DND-41 (cell line): ENCODE results near the gene ST6GALNAC6.
"Not testable (repeated sequence)": the region's sequence is repeated elsewhere in the genome, so short reads cannot be mapped to it uniquely, and the experiment has no call there.

Experiments
- ATAC-seq: fragments of 200-7000 bp; cut with Tn5 transposase; 3 replicates; pipeline ENCODE4 v1.9.1; 2021; ENCODE audit warnings: low read depth; ENCODE audit not compliant: insufficient read depth
- DNase-seq: peaks from one replicate; pipeline ENCODE4 v3.0.0-alpha.2; 2020
- H2AFZ ChIP-seq: 2 replicates; pipeline ENCODE4 v1.6.0; 2012; ENCODE audit warnings: low read depth, low read length
- H3K27ac ChIP-seq: 2 replicates; pipeline ENCODE4 v1.5.1; 2012; ENCODE audit warnings: low read length, inconsistent platforms
- H3K27me3 ChIP-seq: fragments of 200-600 bp; sonication (generic); 2 replicates; pipeline ENCODE4 v1.6.0; 2012; ENCODE audit warnings: low read length, mild to moderate bottlenecking, inconsistent platforms; ENCODE audit not compliant: insufficient read depth, poor library complexity
- H3K36me3 ChIP-seq: 2 replicates; pipeline ENCODE4 v1.5.1; 2012; ENCODE audit warnings: low read length, inconsistent platforms; ENCODE audit not compliant: insufficient read depth
- H3K4me1 ChIP-seq: 2 replicates; pipeline ENCODE4 v1.5.1; 2012; ENCODE audit warnings: mild to moderate bottlenecking, low read length; ENCODE audit not compliant: insufficient read depth
- H3K4me2 ChIP-seq: 2 replicates; pipeline ENCODE4 v1.6.0; 2012; ENCODE audit warnings: mild to moderate bottlenecking, moderate library complexity, low read length, inconsistent platforms; ENCODE audit not compliant: insufficient read depth
- H3K4me3 ChIP-seq, 2 experiments: fragments of 200-600 bp in 1 of 2; shearing (Covaris generic) in 1 of 2; 2 replicates each; pipeline ENCODE4 v1.5.1; 2012 to 2016; ENCODE audit warnings: inconsistent platforms in 2 of 2, low read length in 2 of 2, mild to moderate bottlenecking in 2 of 2, low read depth in 1 of 2, moderate library complexity in 1 of 2
- H3K79me2 ChIP-seq: 2 replicates; pipeline ENCODE4 v1.6.0; 2012; ENCODE audit warnings: low read length, inconsistent platforms; ENCODE audit not compliant: insufficient read depth
- H3K9ac ChIP-seq: 2 replicates; pipeline ENCODE4 v1.6.0; 2012; ENCODE audit warnings: low read depth, mild to moderate bottlenecking, inconsistent platforms, low read length, moderate library complexity
- H3K9me3 ChIP-seq: 2 replicates; pipeline ENCODE4 v1.5.1; 2012; ENCODE audit warnings: low read length, moderate library complexity, mild to moderate bottlenecking, inconsistent platforms; ENCODE audit not compliant: insufficient read depth, severe bottlenecking
- H4K20me1 ChIP-seq: 2 replicates; pipeline ENCODE4 v1.6.0; 2012; ENCODE audit warnings: low read length; ENCODE audit not compliant: insufficient read depth
- EZH2 ChIP-seq: IDR thresholded peaks from 3 replicates; pipeline ENCODE4 v1.6.1; 2012; ENCODE audit warnings: borderline replicate concordance, low read depth, mild to moderate bottlenecking, moderate library complexity, low read length, inconsistent platforms; ENCODE audit not compliant: severe bottlenecking
- TF ChIP-seq, protein P1 (sequence below): IDR thresholded peaks from 2 replicates; pipeline ENCODE4 v1.5.1; 2012; ENCODE audit warnings: borderline replicate concordance, low read length, moderate library complexity, mild to moderate bottlenecking; ENCODE audit not compliant: poor library complexity, severe bottlenecking; ENCODE audit errors: extremely low read depth

The ST6GALNAC6 gene

GRCh38 chr9:127847178-127847510 lies 52.3 kb downstream of the ST6GALNAC6 start:
- TF ChIP-seq EZH2, result no peak
- TF ChIP-seq, protein P1, sequence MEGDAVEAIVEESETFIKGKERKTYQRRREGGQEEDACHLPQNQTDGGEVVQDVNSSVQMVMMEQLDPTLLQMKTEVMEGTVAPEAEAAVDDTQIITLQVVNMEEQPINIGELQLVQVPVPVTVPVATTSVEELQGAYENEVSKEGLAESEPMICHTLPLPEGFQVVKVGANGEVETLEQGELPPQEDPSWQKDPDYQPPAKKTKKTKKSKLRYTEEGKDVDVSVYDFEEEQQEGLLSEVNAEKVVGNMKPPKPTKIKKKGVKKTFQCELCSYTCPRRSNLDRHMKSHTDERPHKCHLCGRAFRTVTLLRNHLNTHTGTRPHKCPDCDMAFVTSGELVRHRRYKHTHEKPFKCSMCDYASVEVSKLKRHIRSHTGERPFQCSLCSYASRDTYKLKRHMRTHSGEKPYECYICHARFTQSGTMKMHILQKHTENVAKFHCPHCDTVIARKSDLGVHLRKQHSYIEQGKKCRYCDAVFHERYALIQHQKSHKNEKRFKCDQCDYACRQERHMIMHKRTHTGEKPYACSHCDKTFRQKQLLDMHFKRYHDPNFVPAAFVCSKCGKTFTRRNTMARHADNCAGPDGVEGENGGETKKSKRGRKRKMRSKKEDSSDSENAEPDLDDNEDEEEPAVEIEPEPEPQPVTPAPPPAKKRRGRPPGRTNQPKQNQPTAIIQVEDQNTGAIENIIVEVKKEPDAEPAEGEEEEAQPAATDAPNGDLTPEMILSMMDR, result no peak
- Histone ChIP-seq H3K27me3 (no peaks in the 10 kb centered on the region), H3K4me2 (no peak overlapping the region), H3K79me2 (no peaks in the 10 kb centered on the region), H3K4me1 (no peaks in the 10 kb centered on the region), H3K27ac (no peak overlapping the region), H3K4me3 (no peak overlapping the region), H4K20me1 (no peaks in the 10 kb centered on the region), H3K36me3 (no peaks in the 10 kb centered on the region), H3K9me3 (peaks cover 7% of the 10 kb centered on the region), H3K9ac (no peak overlapping the region), H2AFZ (no peak overlapping the region)
- ATAC-seq (no peak), DNase-seq (no peak)

DNA sequence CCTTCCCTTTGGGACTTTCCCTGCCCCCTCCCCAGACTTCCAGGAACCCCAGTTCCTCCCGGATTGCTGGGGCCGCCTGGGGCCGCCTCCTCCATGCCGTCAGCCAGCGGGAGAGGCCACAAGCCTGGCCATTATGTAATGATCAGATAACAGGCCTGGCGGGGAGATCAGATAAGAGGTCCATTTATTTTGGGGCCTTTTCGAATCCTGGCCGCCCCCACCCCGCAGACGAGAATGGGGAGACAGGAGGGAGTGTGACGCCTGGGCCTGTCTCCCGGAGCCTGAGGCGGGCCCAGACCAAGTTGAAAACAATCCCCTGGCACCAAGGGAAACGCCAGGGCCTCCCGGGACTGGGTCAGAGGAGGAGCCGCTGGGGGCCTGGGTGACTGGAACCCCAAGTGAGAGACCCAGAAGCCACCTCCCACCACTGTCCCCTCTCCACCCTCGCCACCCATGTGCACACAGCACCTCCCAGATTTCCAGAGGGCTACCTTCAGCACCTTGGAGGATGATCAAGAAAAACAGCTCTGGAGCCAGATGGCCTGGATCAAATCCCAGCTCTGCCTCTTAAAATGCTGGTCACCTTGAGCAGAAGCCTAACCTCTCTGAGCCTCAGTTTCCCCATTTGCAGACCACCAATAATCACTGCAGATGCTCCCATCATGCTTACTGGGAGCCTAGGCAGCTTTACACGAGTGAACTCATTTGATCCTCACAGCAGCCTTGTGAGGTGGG lies 52.8 kb downstream of the ST6GALNAC6 start:
- Histone ChIP-seq H2AFZ (no peak overlapping the region), H3K4me1 (no peaks in the 10 kb centered on the region), H3K4me3 (no peak overlapping the region), H3K9ac (no peak overlapping the region), H3K9me3 (peaks cover 7% of the 10 kb centered on the region), H3K27me3 (no peaks in the 10 kb centered on the region), H3K79me2 (no peaks in the 10 kb centered on the region), H3K36me3 (no peaks in the 10 kb centered on the region), H4K20me1 (no peaks in the 10 kb centered on the region), H3K27ac (no peak overlapping the region), H3K4me2 (no peak overlapping the region)
- TF ChIP-seq EZH2, result no peak
- TF ChIP-seq, protein P1, result no peak
- ATAC-seq (no peak), DNase-seq (no peak)

DNA sequence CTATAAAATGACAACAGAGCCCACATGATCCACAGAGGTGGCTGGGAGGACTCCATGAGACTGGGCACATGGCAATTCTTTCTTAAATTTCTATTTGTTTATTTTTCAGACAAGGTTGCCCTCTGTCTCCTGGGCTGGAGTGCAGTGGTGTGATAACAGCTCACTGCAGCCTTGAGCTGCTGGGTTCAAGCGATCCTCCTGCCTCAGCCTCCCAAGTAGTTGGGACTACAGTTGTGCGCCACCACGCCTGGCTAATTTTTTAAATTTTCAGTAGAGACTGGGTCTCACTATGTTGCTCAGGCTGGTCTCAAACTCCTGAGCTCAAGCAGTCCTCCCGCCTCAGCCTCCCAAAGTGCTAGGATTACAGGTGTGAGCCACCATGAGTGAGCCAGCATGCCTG lies 53.8 kb downstream of the ST6GALNAC6 start:
- not testable (repeated sequence) for H3K9me3 ChIP-seq, H3K4me3 ChIP-seq, H3K4me2 ChIP-seq, H2AFZ ChIP-seq, H3K9ac ChIP-seq, H4K20me1 ChIP-seq, H3K27me3 ChIP-seq, H3K4me1 ChIP-seq, H3K27ac ChIP-seq, H3K36me3 ChIP-seq, ATAC-seq, DNase-seq, H3K79me2 ChIP-seq

GRCh38 chr9:127844821-127845359 lies 54.5 kb downstream of the ST6GALNAC6 start:
- Histone ChIP-seq H3K27me3 (no peaks in the 10 kb centered on the region), H2AFZ (no peak overlapping the region), H3K4me1 (no peaks in the 10 kb centered on the region), H3K9me3 (peaks cover 7% of the 10 kb centered on the region), H3K36me3 (no peaks in the 10 kb centered on the region), H3K27ac (no peak overlapping the region), H3K79me2 (no peaks in the 10 kb centered on the region), H3K9ac (no peak overlapping the region), H3K4me2 (no peak overlapping the region), H3K4me3 (no peak overlapping the region), H4K20me1 (no peaks in the 10 kb centered on the region)
- TF ChIP-seq, protein P1, result no peak
- no peak for TF ChIP-seq EZH2
- no peak for DNase-seq
- ATAC-seq, result no peak
